K562 (cell line): ENCODE data around the gene BLCAP.

Source experiments
- CBFB ChIP-seq: sonication (generic); formaldehyde crosslinking; IDR thresholded peaks from 2 replicates; pipeline ENCODE4 v1.4.0; 2020; ENCODE audit warnings: mild to moderate bottlenecking, missing genetic modification reagents
- CTCF ChIP-seq, 3 experiments: IDR thresholded peaks in 2 of 3; conservative IDR thresholded peaks in 1 of 3; 2 replicates each; pipeline ENCODE4 v1.5.1; 2011 to 2012; ENCODE audit warnings: low read length in 3 of 3, mild to moderate bottlenecking in 3 of 3, control low read depth in 2 of 3, improper control_type of control experiment in 1 of 3, inconsistent platforms in 1 of 3, low read depth in 1 of 3, mixed read lengths in 1 of 3, moderate library complexity in 1 of 3; ENCODE audit not compliant: insufficient read depth in 2 of 3
- EP300 ChIP-seq: IDR thresholded peaks from 2 replicates; pipeline ENCODE4 v1.6.1; 2012; ENCODE audit warnings: low read length, improper control_type of control experiment
- FOXK2 ChIP-seq, 2 experiments: fragments of 450-650 bp; IDR thresholded peaks in 1 of 2; conservative IDR thresholded peaks in 1 of 2; 2 replicates each; pipeline ENCODE4 v1.6.1; 2016; ENCODE audit warnings: low read depth in 2 of 2, mild to moderate bottlenecking in 1 of 2
- GABPA ChIP-seq: fragments of 200-800 bp; sonication (Bioruptor generic); conservative IDR thresholded peaks from 2 replicates; pipeline ENCODE4 v1.6.1; 2016; ENCODE audit warnings: low read depth, missing genetic modification characterization, missing compliant biosample characterization
- HES1 ChIP-seq: fragments of 450-650 bp; IDR thresholded peaks from 2 replicates; pipeline ENCODE4 v1.6.1; 2016; ENCODE audit warnings: low read depth, mild to moderate bottlenecking, moderate library complexity
- MYNN ChIP-seq, 2 experiments: sonication (generic); formaldehyde crosslinking in 1 of 2; IDR thresholded peaks; 2 replicates each; pipeline versions ENCODE4 v1.5.0 to v1.6.1; 2016 to 2020; ENCODE audit warnings: antibody characterized with exemption in 1 of 2, missing genetic modification reagents in 1 of 2
- TBP ChIP-seq: optimal IDR thresholded peaks from 2 replicates; pipeline ENCODE3; 2011; ENCODE audit warnings: low read depth, low read length, improper control_type of control experiment
- ZNF24 ChIP-seq: fragments of 450-650 bp; IDR thresholded peaks from 2 replicates; pipeline ENCODE4 v1.6.1; 2016
- ZNF561 ChIP-seq: fragments of 450-650 bp; formaldehyde crosslinking; conservative IDR thresholded peaks from 2 replicates; pipeline ENCODE4 v1.4.0; 2020; ENCODE audit warnings: mild to moderate bottlenecking, moderate library complexity
- TF ChIP-seq, protein P1 (sequence below): sonication (generic); formaldehyde crosslinking; IDR thresholded peaks from 2 replicates; pipeline ENCODE4 v1.8.1; 2023; ENCODE audit warnings: mild to moderate bottlenecking, missing genetic modification reagents

DNA sequence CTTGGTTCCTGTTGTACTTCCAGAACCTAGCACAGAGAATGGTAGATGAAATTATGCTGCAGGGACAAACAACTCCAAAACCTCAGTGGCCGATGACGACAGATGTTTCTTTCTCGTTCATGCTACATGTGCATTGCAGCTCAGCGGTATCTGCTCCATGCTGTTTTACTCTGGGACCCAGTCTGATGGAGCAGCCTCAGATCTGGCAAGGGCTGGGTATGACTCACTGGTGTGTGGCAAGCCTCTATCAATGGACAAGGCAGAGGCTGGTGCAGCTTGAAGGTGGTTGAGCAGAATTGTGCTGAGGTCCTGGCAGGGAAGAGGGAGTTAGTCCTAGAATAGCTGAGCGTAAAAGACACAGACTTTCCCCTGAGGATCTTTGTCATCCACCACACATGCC is 10.3 kb upstream of the BLCAP start:
- no peak for TF ChIP-seq ZNF561 (CRISPR knock-in tag)
- TF ChIP-seq, protein P1, sequence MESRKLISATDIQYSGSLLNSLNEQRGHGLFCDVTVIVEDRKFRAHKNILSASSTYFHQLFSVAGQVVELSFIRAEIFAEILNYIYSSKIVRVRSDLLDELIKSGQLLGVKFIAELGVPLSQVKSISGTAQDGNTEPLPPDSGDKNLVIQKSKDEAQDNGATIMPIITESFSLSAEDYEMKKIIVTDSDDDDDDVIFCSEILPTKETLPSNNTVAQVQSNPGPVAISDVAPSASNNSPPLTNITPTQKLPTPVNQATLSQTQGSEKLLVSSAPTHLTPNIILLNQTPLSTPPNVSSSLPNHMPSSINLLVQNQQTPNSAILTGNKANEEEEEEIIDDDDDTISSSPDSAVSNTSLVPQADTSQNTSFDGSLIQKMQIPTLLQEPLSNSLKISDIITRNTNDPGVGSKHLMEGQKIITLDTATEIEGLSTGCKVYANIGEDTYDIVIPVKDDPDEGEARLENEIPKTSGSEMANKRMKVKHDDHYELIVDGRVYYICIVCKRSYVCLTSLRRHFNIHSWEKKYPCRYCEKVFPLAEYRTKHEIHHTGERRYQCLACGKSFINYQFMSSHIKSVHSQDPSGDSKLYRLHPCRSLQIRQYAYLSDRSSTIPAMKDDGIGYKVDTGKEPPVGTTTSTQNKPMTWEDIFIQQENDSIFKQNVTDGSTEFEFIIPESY (CRISPR knock-in tag), result no peak; the same call in 1 of the 2 replicates
- no peak for TF ChIP-seq CTCF (IDR thresholded peaks at IDR 0.05 in 2 of 3, conservative IDR thresholded peaks at IDR 0.05 in 1 of 3; ENCODE audit: insufficient read depth in 2 of 3, low read depth in 1 of 3, low read length in 3 of 3)
- no peak for TF ChIP-seq ZNF24
- no peak for TF ChIP-seq MYNN (IDR thresholded peaks at IDR 0.05)
- TF ChIP-seq MYNN (CRISPR knock-in tag; IDR thresholded peaks at IDR 0.05), result no peak
- TF ChIP-seq GABPA (tag), result no peak
- no peak for TF ChIP-seq TBP
- no peak for TF ChIP-seq EP300
- TF ChIP-seq HES1, result no peak
- TF ChIP-seq CBFB (CRISPR knock-in tag), result no peak
- TF ChIP-seq FOXK2 (conservative IDR thresholded peaks at IDR 0.05 in 1 of 2, IDR thresholded peaks at IDR 0.05 in 1 of 2; ENCODE audit: low read depth in 2 of 2), result no peak
